ENCODE measurements around the gene TDRD3.

Gene TDRD3

DNA sequence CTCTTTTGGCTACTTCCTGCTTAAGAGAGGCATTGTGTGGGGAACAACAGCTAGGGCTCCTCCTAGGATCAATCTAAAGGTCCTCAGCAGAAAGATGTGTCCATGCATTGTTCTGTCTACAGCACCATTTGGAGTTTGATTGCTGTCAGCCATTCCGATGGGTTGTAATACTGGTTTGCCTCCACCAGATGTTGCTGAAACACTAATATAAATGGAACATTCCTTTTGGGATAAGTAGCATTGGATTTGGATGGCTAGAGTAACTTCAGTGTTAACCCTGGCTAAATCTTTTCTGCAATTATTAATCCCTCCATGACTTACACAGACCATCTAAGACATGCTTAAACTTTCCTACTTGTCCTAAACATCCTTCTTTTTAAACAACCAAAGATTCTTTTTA, 104.2 kb downstream of the TDRD3 start:
- Histone ChIP-seq H3K36me3 (ENCODE audit: control insufficient read depth in 1 of 2, insufficient read depth in 2 of 2, low read depth in 1 of 2, low read length in 2 of 2) (peaks cover 15 to 20% of the 10 kb centered on the region in 2 experiments), H3K27me3 (ENCODE audit: control insufficient read depth in 1 of 2, insufficient read depth in 1 of 2, low read length in 2 of 2) (no peaks in the 10 kb centered on the region), H2BK15ac (ENCODE audit: low read depth, poor library complexity, severe bottlenecking) (no peak overlapping the region), H2AK5ac (ENCODE audit: low read length, severe bottlenecking) (no peak overlapping the region), H4K8ac (ENCODE audit: low read length) (no peak overlapping the region), H2AFZ (ENCODE audit: low read depth, low read length) (no peak overlapping the region), H4K91ac (ENCODE audit: low read length) (no peak overlapping the region), H3K4me2 (ENCODE audit: low read length, poor library complexity, severe bottlenecking) (no peak overlapping the region), H3K18ac (ENCODE audit: low read depth in 1 of 2, low read length in 2 of 2) (no peak overlapping the region), H3K9me3 (ENCODE audit: control insufficient read depth, low read length) (peaks cover 44% of the 10 kb centered on the region), H3K23ac (ENCODE audit: low read length in 2 of 2) (no peak overlapping the region), H3K27ac (ENCODE audit: low read length, poor library complexity, severe bottlenecking) (no peak overlapping the region), H2BK12ac (ENCODE audit: low read length in 2 of 2) (no peak overlapping the region), H2BK5ac (ENCODE audit: low read depth, low read length, poor library complexity, severe bottlenecking) (no peak overlapping the region), H3K4me1 (ENCODE audit: control insufficient read depth, insufficient read depth, low read depth, low read length) (no peaks in the 10 kb centered on the region), H3K14ac (ENCODE audit: low read length in 2 of 2) (no peak overlapping the region), H2BK120ac (ENCODE audit: low read depth, low read length) (no peak overlapping the region), H3K4me3 (ENCODE audit: insufficient read depth in 1 of 2, low read depth in 1 of 2, low read length in 2 of 2) (peak overlapping the region in 1 of 2 experiments; percentile 21), H3K4ac (ENCODE audit: low read depth in 1 of 2, low read length in 2 of 2) (no peak overlapping the region), H3K9ac (ENCODE audit: low read length) (no peak overlapping the region), H3K79me1 (replicated peaks; ENCODE audit: low read length, poor library complexity, severe bottlenecking) (peaks cover 1% of the 10 kb centered on the region)
- DNase-seq: no peak
- WGBS: 100% methylated on average over 1 of the region's 1 CpG

GRCh38 chr13:60509601-60510386, 112.8 kb downstream of the TDRD3 start:
- no peak overlapping the region for H2BK12ac ChIP-seq (ENCODE audit: low read length in 2 of 2)
- no peak overlapping the region for H3K14ac ChIP-seq (ENCODE audit: low read length in 2 of 2)
- no peaks in the 10 kb centered on the region for H3K27me3 ChIP-seq (ENCODE audit: control insufficient read depth in 1 of 2, insufficient read depth in 1 of 2, low read length in 2 of 2)
- no peak overlapping the region for H2BK15ac ChIP-seq (ENCODE audit: low read depth, poor library complexity, severe bottlenecking)
- no peak overlapping the region for H2AFZ ChIP-seq (ENCODE audit: low read depth, low read length)
- H3K18ac ChIP-seq (ENCODE audit: low read depth in 1 of 2, low read length in 2 of 2): no peak overlapping the region
- H4K91ac ChIP-seq (ENCODE audit: low read length): no peak overlapping the region
- no peaks in the 10 kb centered on the region for H3K4me1 ChIP-seq (ENCODE audit: control insufficient read depth, insufficient read depth, low read depth, low read length)
- H3K9ac ChIP-seq (ENCODE audit: low read length): no peak overlapping the region
- H3K4me3 ChIP-seq (ENCODE audit: insufficient read depth in 1 of 2, low read depth in 1 of 2, low read length in 2 of 2): no peak overlapping the region
- H2AK5ac ChIP-seq (ENCODE audit: low read length, severe bottlenecking): no peak overlapping the region
- no peak overlapping the region for H3K23ac ChIP-seq (ENCODE audit: low read length in 2 of 2)
- H4K8ac ChIP-seq (ENCODE audit: low read length): no peak overlapping the region
- no peak overlapping the region for H3K4me2 ChIP-seq (ENCODE audit: low read length, poor library complexity, severe bottlenecking)
- no peak for DNase-seq
- WGBS: 97% methylated on average over 3 of the region's 3 CpGs
- no peak overlapping the region for H3K4ac ChIP-seq (ENCODE audit: low read depth in 1 of 2, low read length in 2 of 2)
- peaks cover 13 to 15% of the 10 kb centered on the region in 2 experiments for H3K36me3 ChIP-seq (ENCODE audit: control insufficient read depth in 1 of 2, insufficient read depth in 2 of 2, low read depth in 1 of 2, low read length in 2 of 2)
- H3K79me1 ChIP-seq (replicated peaks; ENCODE audit: low read length, poor library complexity, severe bottlenecking): no peaks in the 10 kb centered on the region
- H3K27ac ChIP-seq (ENCODE audit: low read length, poor library complexity, severe bottlenecking): peak overlapping the region; percentile 55
- no peak overlapping the region for H2BK5ac ChIP-seq (ENCODE audit: low read depth, low read length, poor library complexity, severe bottlenecking)
- no peak overlapping the region for H2BK120ac ChIP-seq (ENCODE audit: low read depth, low read length)
- H3K9me3 ChIP-seq (ENCODE audit: control insufficient read depth, low read length): peaks cover 9% of the 10 kb centered on the region

- DNase-seq: no peak
- no peak overlapping the region for H2BK15ac ChIP-seq (ENCODE audit: low read depth, poor library complexity, severe bottlenecking)
Observed at GRCh38 chr13:60511637-60512036, 114.6 kb downstream of the TDRD3 start.

DNA sequence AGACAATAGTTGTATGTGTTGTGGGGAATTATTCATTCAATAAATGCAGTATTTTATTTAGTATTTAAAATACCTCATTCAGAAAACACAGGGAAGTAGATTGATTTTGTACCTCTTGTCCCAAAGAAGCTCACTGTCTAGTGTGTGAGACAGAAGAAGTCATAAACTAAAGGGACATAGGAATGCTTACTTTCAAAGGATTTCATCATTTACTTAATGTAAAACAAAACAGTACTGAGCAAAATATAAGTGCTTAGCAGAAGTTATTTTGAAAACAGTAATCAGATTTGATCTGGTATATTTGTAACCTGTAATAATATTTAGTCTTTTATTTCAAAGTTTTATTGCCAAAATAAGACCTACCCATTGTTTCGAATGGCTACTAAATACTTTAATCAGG, 117.9 kb downstream of the TDRD3 start:
- H3K4me3 ChIP-seq (ENCODE audit: insufficient read depth in 1 of 2, low read depth in 1 of 2, low read length in 2 of 2): no peak overlapping the region
- no peak overlapping the region for H2AK5ac ChIP-seq (ENCODE audit: low read length, severe bottlenecking)
- no peaks in the 10 kb centered on the region for H3K79me1 ChIP-seq (replicated peaks; ENCODE audit: low read length, poor library complexity, severe bottlenecking)
- H2BK5ac ChIP-seq (ENCODE audit: low read depth, low read length, poor library complexity, severe bottlenecking): no peak overlapping the region
- 100% methylated on average over 1 of the region's 1 CpG for WGBS
- no peak overlapping the region for H3K18ac ChIP-seq (ENCODE audit: low read depth in 1 of 2, low read length in 2 of 2)
- H3K27me3 ChIP-seq (ENCODE audit: control insufficient read depth in 1 of 2, insufficient read depth in 1 of 2, low read length in 2 of 2): no peaks in the 10 kb centered on the region
- no peak overlapping the region for H2BK12ac ChIP-seq (ENCODE audit: low read length in 2 of 2)
- H2BK15ac ChIP-seq (ENCODE audit: low read depth, poor library complexity, severe bottlenecking): no peak overlapping the region
- H3K23ac ChIP-seq (ENCODE audit: low read length in 2 of 2): no peak overlapping the region
- H3K4me1 ChIP-seq (ENCODE audit: control insufficient read depth, insufficient read depth, low read depth, low read length): no peaks in the 10 kb centered on the region
- H3K4ac ChIP-seq (ENCODE audit: low read depth in 1 of 2, low read length in 2 of 2): no peak overlapping the region
- H3K27ac ChIP-seq (ENCODE audit: low read length, poor library complexity, severe bottlenecking): no peak overlapping the region
- no peak overlapping the region for H4K8ac ChIP-seq (ENCODE audit: low read length)
- no peak for DNase-seq
- H3K14ac ChIP-seq (ENCODE audit: low read length in 2 of 2): no peak overlapping the region
- H3K4me2 ChIP-seq (ENCODE audit: low read length, poor library complexity, severe bottlenecking): no peak overlapping the region
- no peak overlapping the region for H2AFZ ChIP-seq (ENCODE audit: low read depth, low read length)
- H4K91ac ChIP-seq (ENCODE audit: low read length): no peak overlapping the region
- no peak overlapping the region for H3K9ac ChIP-seq (ENCODE audit: low read length)
- H3K9me3 ChIP-seq (ENCODE audit: control insufficient read depth, low read length): no peaks in the 10 kb centered on the region
- H2BK120ac ChIP-seq (ENCODE audit: low read depth, low read length): no peak overlapping the region
- H3K36me3 ChIP-seq (ENCODE audit: control insufficient read depth in 1 of 2, insufficient read depth in 2 of 2, low read depth in 1 of 2, low read length in 2 of 2): peaks cover 10 to 26% of the 10 kb centered on the region in 2 experiments

More at GRCh38 chr13:60511637-60512036, 114.6 kb downstream of the TDRD3 start:
- H3K4me3 ChIP-seq (ENCODE audit: insufficient read depth in 1 of 2, low read depth in 1 of 2, low read length in 2 of 2): no peak overlapping the region
- no peak overlapping the region for H2BK5ac ChIP-seq (ENCODE audit: low read depth, low read length, poor library complexity, severe bottlenecking)
- no peaks in the 10 kb centered on the region for H3K4me1 ChIP-seq (ENCODE audit: control insufficient read depth, insufficient read depth, low read depth, low read length)
- no peak overlapping the region for H3K4me2 ChIP-seq (ENCODE audit: low read length, poor library complexity, severe bottlenecking)
- H2BK12ac ChIP-seq (ENCODE audit: low read length in 2 of 2): no peak overlapping the region
- no peak overlapping the region for H3K14ac ChIP-seq (ENCODE audit: low read length in 2 of 2)
- no peak overlapping the region for H2BK120ac ChIP-seq (ENCODE audit: low read depth, low read length)
- H4K8ac ChIP-seq (ENCODE audit: low read length): no peak overlapping the region
- no peak overlapping the region for H2AFZ ChIP-seq (ENCODE audit: low read depth, low read length)
- 98% methylated on average over 2 of the region's 2 CpGs for WGBS
- H4K91ac ChIP-seq (ENCODE audit: low read length): no peak overlapping the region
- H3K36me3 ChIP-seq (ENCODE audit: control insufficient read depth in 1 of 2, insufficient read depth in 2 of 2, low read depth in 1 of 2, low read length in 2 of 2): peaks cover 7 to 22% of the 10 kb centered on the region in 2 experiments
- H3K79me1 ChIP-seq (replicated peaks; ENCODE audit: low read length, poor library complexity, severe bottlenecking): no peaks in the 10 kb centered on the region
- no peak overlapping the region for H2AK5ac ChIP-seq (ENCODE audit: low read length, severe bottlenecking)
- H3K18ac ChIP-seq (ENCODE audit: low read depth in 1 of 2, low read length in 2 of 2): no peak overlapping the region
- H3K23ac ChIP-seq (ENCODE audit: low read length in 2 of 2): no peak overlapping the region
- H3K4ac ChIP-seq (ENCODE audit: low read depth in 1 of 2, low read length in 2 of 2): no peak overlapping the region
- peaks cover 2% of the 10 kb centered on the region for H3K9me3 ChIP-seq (ENCODE audit: control insufficient read depth, low read length)
- no peak overlapping the region for H3K9ac ChIP-seq (ENCODE audit: low read length)
- H3K27ac ChIP-seq (ENCODE audit: low read length, poor library complexity, severe bottlenecking): no peak overlapping the region
- H3K27me3 ChIP-seq (ENCODE audit: control insufficient read depth in 1 of 2, insufficient read depth in 1 of 2, low read length in 2 of 2): no peaks in the 10 kb centered on the region

All from mesenchymal stem cell (in vitro differentiated cells and primary cell).